ENCODE measurements around the gene EFCAB7.

Gene EFCAB7

GRCh38 chr1:63516629-63517028 is 6.7 kb upstream of the EFCAB7 start:
- Histone ChIP-seq H3K36me3 (ENCODE audit: control insufficient read depth in 2 of 2, insufficient read depth in 1 of 2, low read length in 2 of 2) (0 out of 3 replicates have a peak, but pooled peaks cover 0 to 8% of the 10 kb centered on the region in 2 experiments), H3K27ac (ENCODE audit: extremely low read depth, low read depth, low read length) (no peak overlapping the region), H3K4me3 (ENCODE audit: low read depth, low read length) (no peak overlapping the region), H3K4me1 (ENCODE audit: control insufficient read depth, insufficient read depth, low read length) (no peaks in the 10 kb centered on the region), H3K9me3 (ENCODE audit: control insufficient read depth, insufficient read depth, low read depth, low read length) (no peaks in the 10 kb centered on the region)
- CTCF ChIA-PET = no interaction called here
- no peak for TF ChIP-seq ZNF148 (tag by site-specific recombination; IDR thresholded peaks at IDR 0.05; ENCODE audit: borderline replicate concordance)
- TF ChIP-seq ZNF521 (tag by site-specific recombination; IDR thresholded peaks at IDR 0.05) = no peak
- TF ChIP-seq, protein P1, sequence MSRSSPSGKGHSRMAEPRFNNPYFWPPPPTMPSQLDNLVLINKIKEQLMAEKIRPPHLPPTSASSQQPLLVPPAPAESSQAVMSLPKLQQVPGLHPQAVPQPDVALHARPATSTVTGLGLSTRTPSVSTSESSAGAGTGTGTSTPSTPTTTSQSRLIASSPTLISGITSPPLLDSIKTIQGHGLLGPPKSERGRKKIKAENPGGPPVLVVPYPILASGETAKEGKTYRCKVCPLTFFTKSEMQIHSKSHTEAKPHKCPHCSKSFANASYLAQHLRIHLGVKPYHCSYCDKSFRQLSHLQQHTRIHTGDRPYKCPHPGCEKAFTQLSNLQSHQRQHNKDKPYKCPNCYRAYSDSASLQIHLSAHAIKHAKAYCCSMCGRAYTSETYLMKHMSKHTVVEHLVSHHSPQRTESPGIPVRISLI (tag by site-specific recombination; IDR thresholded peaks at IDR 0.05) = no peak
- no peak for TF ChIP-seq ZNF202 (tag by site-specific recombination; IDR thresholded peaks at IDR 0.05; ENCODE audit: borderline replicate concordance)
- TF ChIP-seq KLF9 (tag by site-specific recombination; IDR thresholded peaks at IDR 0.05; ENCODE audit: low read depth) = no peak
- TF ChIP-seq ZFP37 (tag by site-specific recombination; IDR thresholded peaks at IDR 0.05) = no peak
- TF ChIP-seq ZNF670 (tag by site-specific recombination; IDR thresholded peaks at IDR 0.05; ENCODE audit: low read depth) = no peak
- no peak for TF ChIP-seq SP7 (tag by site-specific recombination; IDR thresholded peaks at IDR 0.05)
- no peak for TF ChIP-seq KLF8 (tag by site-specific recombination; IDR thresholded peaks at IDR 0.05)
- no peak for TF ChIP-seq ZNF785 (tag by site-specific recombination; IDR thresholded peaks at IDR 0.05)
- TF ChIP-seq ZNF473 (tag by site-specific recombination; IDR thresholded peaks at IDR 0.05) = no peak
- TF ChIP-seq ZBTB20 (tag by site-specific recombination; IDR thresholded peaks at IDR 0.05) = no peak
- TF ChIP-seq ZNF175 (tag by site-specific recombination; IDR thresholded peaks at IDR 0.05) = no peak
- TF ChIP-seq ZNF596 (tag by site-specific recombination; IDR thresholded peaks at IDR 0.05) = no peak
- POLR2A ChIA-PET = interaction anchor here (0.7 kb wide), 1 partner anchor 1671 kb away, joined by 7 read pairs; no protein-coding TSS in a partner anchor

- POLR2A ChIA-PET = interaction anchor here (0.7 to 2.0 kb wide), 3 partner anchors 15 to 204 kb away, joined by 3 to 4 read pairs (median 4); partner anchors contain the start of gene FOXD3
Measured at GRCh38 chr1:63523738-63524137, 413 bp downstream of the EFCAB7 start.

More at GRCh38 chr1:63523738-63524137, 413 bp downstream of the EFCAB7 start:
- Histone ChIP-seq H3K27ac (ENCODE audit: extremely low read depth, low read depth, low read length) (peak overlapping the region; percentile 74), H3K9me3 (ENCODE audit: control insufficient read depth, insufficient read depth, low read depth, low read length) (no peaks in the 10 kb centered on the region), H3K4me3 (ENCODE audit: low read depth, low read length) (peak overlapping the region; percentile 77), H3K4me1 (ENCODE audit: control insufficient read depth, insufficient read depth, low read length) (peaks cover 4% of the 10 kb centered on the region; the same call in 1 of the 2 replicates), H3K36me3 (ENCODE audit: control insufficient read depth in 2 of 2, insufficient read depth in 1 of 2, low read length in 2 of 2) (peaks cover 9 to 17% of the 10 kb centered on the region in 2 experiments; a peak in 2 of 3 replicates)
- CTCF ChIA-PET = interaction anchor here (1.1 to 1.9 kb wide), 2 partner anchors 14 to 197 kb away, joined by 3 to 8 read pairs; no protein-coding TSS in a partner anchor
- TF ChIP-seq IKZF3 (tag by site-specific recombination; IDR thresholded peaks at IDR 0.05) = no peak
- TF ChIP-seq, protein P2, sequence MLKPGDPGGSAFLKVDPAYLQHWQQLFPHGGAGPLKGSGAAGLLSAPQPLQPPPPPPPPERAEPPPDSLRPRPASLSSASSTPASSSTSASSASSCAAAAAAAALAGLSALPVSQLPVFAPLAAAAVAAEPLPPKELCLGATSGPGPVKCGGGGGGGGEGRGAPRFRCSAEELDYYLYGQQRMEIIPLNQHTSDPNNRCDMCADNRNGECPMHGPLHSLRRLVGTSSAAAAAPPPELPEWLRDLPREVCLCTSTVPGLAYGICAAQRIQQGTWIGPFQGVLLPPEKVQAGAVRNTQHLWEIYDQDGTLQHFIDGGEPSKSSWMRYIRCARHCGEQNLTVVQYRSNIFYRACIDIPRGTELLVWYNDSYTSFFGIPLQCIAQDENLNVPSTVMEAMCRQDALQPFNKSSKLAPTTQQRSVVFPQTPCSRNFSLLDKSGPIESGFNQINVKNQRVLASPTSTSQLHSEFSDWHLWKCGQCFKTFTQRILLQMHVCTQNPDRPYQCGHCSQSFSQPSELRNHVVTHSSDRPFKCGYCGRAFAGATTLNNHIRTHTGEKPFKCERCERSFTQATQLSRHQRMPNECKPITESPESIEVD (tag by site-specific recombination; IDR thresholded peaks at IDR 0.05) = 0 out of 2 replicates have a peak, but pooled peaks have one; percentile 15
- TF ChIP-seq ZNF785 (tag by site-specific recombination; IDR thresholded peaks at IDR 0.05) = no peak
- TF ChIP-seq GLIS1 (tag by site-specific recombination; IDR thresholded peaks at IDR 0.05) = 0 out of 2 replicates have a peak, but pooled peaks have one; percentile 36
- TF ChIP-seq ZNF777 (tag by site-specific recombination; IDR thresholded peaks at IDR 0.05; ENCODE audit: borderline replicate concordance) = peak; percentile 14; the same call in 1 of the 2 replicates
- TF ChIP-seq TCF7L2 (IDR thresholded peaks at IDR 0.05; ENCODE audit: borderline replicate concordance, low read depth, low read length) = no peak
- TF ChIP-seq, protein P3, sequence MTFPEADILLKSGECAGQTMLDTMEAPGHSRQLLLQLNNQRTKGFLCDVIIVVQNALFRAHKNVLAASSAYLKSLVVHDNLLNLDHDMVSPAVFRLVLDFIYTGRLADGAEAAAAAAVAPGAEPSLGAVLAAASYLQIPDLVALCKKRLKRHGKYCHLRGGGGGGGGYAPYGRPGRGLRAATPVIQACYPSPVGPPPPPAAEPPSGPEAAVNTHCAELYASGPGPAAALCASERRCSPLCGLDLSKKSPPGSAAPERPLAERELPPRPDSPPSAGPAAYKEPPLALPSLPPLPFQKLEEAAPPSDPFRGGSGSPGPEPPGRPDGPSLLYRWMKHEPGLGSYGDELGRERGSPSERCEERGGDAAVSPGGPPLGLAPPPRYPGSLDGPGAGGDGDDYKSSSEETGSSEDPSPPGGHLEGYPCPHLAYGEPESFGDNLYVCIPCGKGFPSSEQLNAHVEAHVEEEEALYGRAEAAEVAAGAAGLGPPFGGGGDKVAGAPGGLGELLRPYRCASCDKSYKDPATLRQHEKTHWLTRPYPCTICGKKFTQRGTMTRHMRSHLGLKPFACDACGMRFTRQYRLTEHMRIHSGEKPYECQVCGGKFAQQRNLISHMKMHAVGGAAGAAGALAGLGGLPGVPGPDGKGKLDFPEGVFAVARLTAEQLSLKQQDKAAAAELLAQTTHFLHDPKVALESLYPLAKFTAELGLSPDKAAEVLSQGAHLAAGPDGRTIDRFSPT (tag by site-specific recombination; IDR thresholded peaks at IDR 0.05) = no peak
- no peak for TF ChIP-seq ZEB2 (tag by site-specific recombination; IDR thresholded peaks at IDR 0.05)
- peak; percentile 22; the same call in 1 of the 2 replicates for TF ChIP-seq ZSCAN30 (tag by site-specific recombination; IDR thresholded peaks at IDR 0.05)
- TF ChIP-seq SP2 (tag by site-specific recombination; IDR thresholded peaks at IDR 0.05) = no peak
- TF ChIP-seq WT1 (tag by site-specific recombination; IDR thresholded peaks at IDR 0.05) = peak; percentile 87
- TF ChIP-seq ZNF335 (tag by site-specific recombination; conservative IDR thresholded peaks at IDR 0.05) = 0 out of 2 replicates have a peak, but pooled peaks have one; percentile 43
- TF ChIP-seq ZNF239 (tag by site-specific recombination; IDR thresholded peaks at IDR 0.05) = no peak
